ENCODE data around the gene ATP6V0C. TPM values are rescaled to one million over a fixed set of nuclear protein-coding genes. Genes with fewer than 3 reads are reported as not detected.

Gene ATP6V0C
- total RNA-seq, 1 donor from 2014 or later = 134 TPM

DNA sequence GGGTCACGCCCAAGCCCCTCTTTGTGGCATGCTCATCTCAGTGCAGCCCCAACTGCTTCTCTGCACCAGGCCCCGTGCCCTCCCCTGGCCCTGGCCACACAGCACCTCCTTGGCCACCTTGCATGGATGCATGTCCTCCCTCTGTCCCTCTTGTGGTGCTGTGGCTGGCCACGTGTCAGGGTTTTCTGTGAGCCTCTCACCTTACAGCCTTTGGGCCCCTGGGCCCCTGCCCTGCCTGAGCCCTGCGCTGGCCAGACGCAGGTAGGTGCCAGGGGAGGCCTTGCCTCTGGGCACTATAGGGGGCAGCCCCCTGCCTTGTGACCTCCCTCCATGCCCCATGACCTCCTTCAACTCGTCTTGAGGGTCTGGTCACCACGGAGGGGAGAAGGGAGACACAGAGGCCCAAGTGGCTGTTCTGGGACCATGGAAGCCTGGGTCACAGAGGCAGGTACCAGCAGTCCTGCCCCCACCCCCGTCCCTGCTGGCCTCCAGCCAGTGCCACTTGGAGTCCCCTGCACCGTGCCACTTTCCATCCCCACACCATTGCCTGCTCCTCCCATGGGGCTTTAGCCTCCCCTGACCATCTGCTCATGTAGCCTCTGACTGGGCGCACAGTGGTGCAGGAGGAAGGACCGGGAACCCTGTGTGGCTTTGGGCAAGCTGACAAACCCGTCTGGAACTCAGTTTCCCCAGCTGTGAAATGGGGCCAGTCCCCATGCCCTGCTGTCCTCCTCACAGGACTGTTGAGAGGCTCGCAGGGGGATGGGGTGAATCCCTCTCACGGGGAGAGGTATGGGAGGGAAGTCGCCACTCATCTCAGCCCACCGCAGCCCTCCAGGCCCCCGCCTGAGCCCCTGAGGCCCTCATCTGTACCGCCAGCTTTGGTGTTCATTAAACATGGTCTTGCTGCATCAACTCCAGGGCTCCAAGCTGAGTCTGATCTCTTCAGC, 11.5 kb upstream of the ATP6V0C start:
- intact Hi-C loops (cut with DNase I) = loop anchor here (5.0 kb wide), 1 partner anchor 160 kb away; the partner anchor contains the start of gene ABCA3
- ATAC-seq = peak; percentile 11
- DNase-seq (ENCODE audit: low spot score) = peak; percentile 60

- ATAC-seq (no peak), DNase-seq (ENCODE audit: low spot score) (no peak)
- intact Hi-C loops (cut with DNase I) = no loop called here
Observed at GRCh38 chr16:2505695-2506094, 8.1 kb upstream of the ATP6V0C start.

- ATAC-seq (peak; percentile 42), DNase-seq (ENCODE audit: low spot score) (no peak)
- intact Hi-C loops (cut with DNase I) = no loop called here
Observed at GRCh38 chr16:2507052-2507659, 6.6 kb upstream of the ATP6V0C start.

- DNase-seq (ENCODE audit: low spot score) (peak; percentile 69), ATAC-seq (peak; percentile 56)
- intact Hi-C loops (cut with DNase I) = no loop called here
Observed at GRCh38 chr16:2507665-2508064, 6.1 kb upstream of the ATP6V0C start.

GRCh38 chr16:2508722-2509400, 4.9 kb upstream of the ATP6V0C start:
- DNase-seq (ENCODE audit: low spot score) = no peak
- intact Hi-C loops (cut with DNase I) = no loop called here
- no peak for ATAC-seq

DNA sequence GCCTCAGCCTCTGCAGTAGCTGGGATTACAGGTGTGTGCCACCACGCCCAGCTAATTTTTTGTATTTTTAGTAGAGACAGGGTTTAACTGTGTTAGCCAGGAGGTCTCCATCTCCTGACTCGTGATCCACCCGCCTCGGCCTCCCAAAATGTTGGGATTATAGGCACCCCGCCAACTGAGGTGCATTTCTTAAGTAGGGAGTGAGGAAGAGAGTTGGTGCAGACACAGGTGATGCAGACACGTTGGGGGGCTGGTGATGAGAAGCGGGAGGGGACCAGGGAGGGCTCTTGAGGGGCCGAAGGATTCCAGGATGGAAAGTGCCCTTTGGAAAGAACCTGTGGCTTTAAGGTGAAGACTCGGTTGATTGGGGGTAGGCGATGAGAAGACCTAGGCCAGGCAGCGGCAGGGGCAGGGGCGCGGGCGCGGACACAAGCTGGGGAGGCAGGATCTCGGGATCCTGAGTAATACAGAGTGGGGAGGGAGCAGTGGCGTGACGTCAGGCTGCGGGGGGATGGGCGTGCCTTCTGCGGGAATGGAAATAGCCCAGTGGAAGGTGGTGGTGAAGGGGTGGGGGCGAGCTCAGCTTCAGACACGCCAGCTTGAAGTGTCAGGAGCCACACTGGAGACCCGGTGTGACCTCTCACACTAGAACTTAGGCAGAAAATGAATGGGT, 2.5 kb upstream of the ATP6V0C start:
- intact Hi-C loops (cut with DNase I) = no loop called here
- DNase-seq (ENCODE audit: low spot score) = peak; percentile 91
- ATAC-seq = peak; percentile 53

- ATAC-seq (no peak), DNase-seq (ENCODE audit: low spot score) (peak; percentile 62)
- intact Hi-C loops (cut with DNase I) = no loop called here
Observed at GRCh38 chr16:2511996-2512734, 1.6 kb upstream of the ATP6V0C start.

GRCh38 chr16:2512735-2513404, 882 bp upstream of the ATP6V0C start:
- DNase-seq (ENCODE audit: low spot score) (peak; percentile 68), ATAC-seq (peak; percentile 1)
- intact Hi-C loops (cut with DNase I) = no loop called here

- ATAC-seq (no peak), DNase-seq (ENCODE audit: low spot score) (no peak)
- intact Hi-C loops (cut with DNase I) = no loop called here
Observed at GRCh38 chr16:2514333-2515179, 804 bp downstream of the ATP6V0C start.

GRCh38 chr16:2515180-2515851, 1.6 kb downstream of the ATP6V0C start:
- ATAC-seq (no peak), DNase-seq (ENCODE audit: low spot score) (no peak)
- intact Hi-C loops (cut with DNase I) = no loop called here

DNA sequence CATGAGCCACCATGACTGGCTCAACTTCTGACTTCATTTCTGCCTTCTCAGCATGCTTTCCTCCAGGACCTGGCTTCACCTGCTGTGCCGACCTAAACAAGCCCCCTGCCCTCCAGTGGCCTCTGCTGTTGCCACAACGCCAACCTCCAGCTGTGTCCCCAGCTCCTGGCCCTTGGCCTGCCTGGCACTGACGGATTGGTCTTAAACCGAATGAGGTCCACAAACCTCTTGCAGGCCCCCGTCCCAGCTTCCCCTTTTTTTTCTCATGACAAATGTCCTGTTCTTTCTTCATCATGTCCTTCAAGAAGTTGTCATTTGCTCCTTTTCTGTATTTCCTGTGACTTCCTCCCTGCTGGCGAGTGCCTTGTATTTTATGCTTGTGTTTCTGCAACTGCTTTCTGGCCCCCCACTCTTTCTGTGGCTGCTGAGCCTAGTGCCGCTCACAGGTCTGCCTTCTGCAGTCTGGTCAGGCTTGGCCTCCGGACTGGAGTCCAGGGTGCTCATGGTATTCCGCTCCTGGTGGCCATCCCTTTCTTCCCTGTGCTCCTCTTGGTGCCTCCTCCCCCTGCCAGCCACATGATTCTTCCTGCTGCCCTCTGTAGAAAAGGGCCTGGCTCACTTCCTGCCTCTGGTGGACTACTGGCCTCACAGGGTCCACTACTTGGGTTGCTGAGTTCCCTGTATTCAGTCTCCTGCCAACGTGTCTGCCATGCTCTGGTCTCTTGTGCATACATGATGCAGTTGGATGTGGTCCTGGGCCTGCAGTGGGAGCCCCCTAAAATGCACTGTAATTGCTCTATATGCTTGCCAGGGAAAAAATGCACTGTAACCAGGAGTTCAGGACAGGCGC, 2.9 kb downstream of the ATP6V0C start:
- no peak for ATAC-seq
- DNase-seq (ENCODE audit: low spot score) = no peak
- intact Hi-C loops (cut with DNase I) = no loop called here

DNA sequence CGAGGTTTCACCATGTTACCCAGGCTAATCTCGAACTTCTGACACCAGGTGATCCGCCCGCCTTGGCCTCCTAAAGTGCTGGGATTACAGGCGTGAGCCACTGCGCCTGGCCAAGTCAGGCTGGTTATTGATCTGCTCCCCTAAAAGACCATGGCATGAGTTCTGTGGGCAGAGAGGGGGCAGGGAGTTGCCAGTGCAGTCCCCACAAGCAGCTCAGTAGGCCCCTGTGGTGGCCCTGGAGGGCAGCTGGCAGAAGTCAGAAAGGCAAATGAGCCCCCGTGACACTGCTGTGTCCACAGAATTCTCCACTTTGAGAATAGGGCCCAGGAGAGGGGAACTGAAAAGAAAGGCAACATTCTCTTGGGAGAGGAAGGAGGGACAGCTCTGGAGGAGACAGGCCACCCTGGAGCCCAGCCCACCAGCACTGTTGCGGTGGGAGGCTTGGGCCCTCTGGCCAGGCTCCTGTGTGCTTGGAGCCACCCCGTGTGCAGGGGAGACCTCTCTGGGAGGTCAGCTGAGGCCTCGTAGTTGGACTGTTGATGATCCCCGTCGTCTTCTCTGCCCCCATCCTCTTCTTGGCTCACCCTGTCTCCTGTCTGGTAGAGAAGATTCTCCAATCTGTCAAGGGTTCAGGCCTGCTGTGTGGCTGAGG, 4.3 kb downstream of the ATP6V0C start:
- intact Hi-C loops (cut with DNase I) = no loop called here
- no peak for ATAC-seq
- no peak for DNase-seq (ENCODE audit: low spot score)

- ATAC-seq = no peak
- peak; percentile 77 for DNase-seq (ENCODE audit: low spot score)
- intact Hi-C loops (cut with DNase I) = no loop called here
Observed at GRCh38 chr16:2518823-2519710, 5.3 kb downstream of the ATP6V0C start.

DNA sequence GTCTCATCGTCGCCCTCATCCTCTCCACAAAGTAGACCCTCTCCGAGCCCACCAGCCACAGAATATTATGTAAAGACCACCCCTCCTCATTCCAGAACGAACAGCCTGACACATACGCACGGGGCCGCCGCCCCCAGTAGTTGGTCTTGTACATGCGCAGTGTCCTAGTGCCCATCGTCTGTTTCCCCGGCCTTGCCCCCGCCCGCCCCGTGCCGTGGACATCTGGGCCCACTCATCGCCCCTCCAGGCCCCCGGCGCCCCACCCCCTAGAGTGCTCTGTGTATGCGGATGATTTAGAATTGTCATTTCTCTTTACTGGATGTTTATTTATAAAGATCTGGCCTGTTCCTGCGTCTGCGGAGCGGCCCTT, 5.9 kb downstream of the ATP6V0C start:
- intact Hi-C loops (cut with DNase I) = no loop called here
- DNase-seq (ENCODE audit: low spot score) (no peak), ATAC-seq (peak; percentile 10)

Measured in sciatic nerve (tissue), 2 donors.